ENCODE results near the gene EVX2.
A peak's percentile ranks its signal among the peaks of the same experiment; 100 is the strongest.

Gene EVX2

GRCh38 chr2:176081376-176081836, 2.4 kb downstream of the EVX2 start:
- no peak for DNase-seq

- no peak for DNase-seq
These were observed 3.0 kb downstream of the EVX2 start for GRCh38 chr2:176080540-176081375.

GRCh38 chr2:176079831-176080539, 3.8 kb downstream of the EVX2 start:
- peak; percentile 85 for DNase-seq

- DNase-seq: peak; percentile 78
These were observed 4.4 kb downstream of the EVX2 start for GRCh38 chr2:176079285-176079830.

GRCh38 chr2:176078541-176079284, 5.0 kb downstream of the EVX2 start:
- DNase-seq: peak; percentile 50

- no peak for DNase-seq
These were observed 7.0 kb downstream of the EVX2 start for GRCh38 chr2:176076796-176077195.

GRCh38 chr2:176076063-176076462, 7.7 kb downstream of the EVX2 start:
- DNase-seq: no peak

GRCh38 chr2:176075481-176075880, 8.3 kb downstream of the EVX2 start:
- DNase-seq: no peak

GRCh38 chr2:176074919-176075425, 8.8 kb downstream of the EVX2 start:
- DNase-seq: no peak

GRCh38 chr2:176072951-176073904, 10.5 kb downstream of the EVX2 start:
- no peak for DNase-seq

- DNase-seq: no peak
These were observed 11.5 kb downstream of the EVX2 start for GRCh38 chr2:176072292-176072669.

GRCh38 chr2:176071330-176072291, 12.2 kb downstream of the EVX2 start:
- no peak for DNase-seq

- no peak for DNase-seq
These were observed 15.3 kb downstream of the EVX2 start for GRCh38 chr2:176068419-176068832.

- DNase-seq: no peak
These were observed 16.0 kb downstream of the EVX2 start for GRCh38 chr2:176067589-176068418.

- no peak for DNase-seq
These were observed 16.8 kb downstream of the EVX2 start for GRCh38 chr2:176066645-176067588.

GRCh38 chr2:176063958-176064357, 19.8 kb downstream of the EVX2 start:
- DNase-seq: peak; percentile 85

- peak; percentile 96 for DNase-seq
These were observed 27.4 kb downstream of the EVX2 start for GRCh38 chr2:176056406-176056805.

GRCh38 chr2:176039375-176039774, 44.4 kb downstream of the EVX2 start:
- no peak for DNase-seq
